Bronchial epithelial cell (primary cell): Measurements from ENCODE around the gene HOXA6. TPM values are rescaled to one million over a fixed set of nuclear protein-coding genes. Genes with fewer than 3 reads are reported as not detected.

Experiments
- DNase-seq: peaks from one replicate; pipeline ENCODE4 v3.0.0-alpha.2; 2010; ENCODE audit warnings: low read depth
- FAIRE-seq: peaks from 2 replicates; lab custom pipeline; 2011; peaks lifted over from hg19 to GRCh38; lab: Jason Lieb, UNC
- H3K27me3 ChIP-seq: 2 replicates; pipeline ENCODE4 v1.5.1; 2011; ENCODE audit warnings: low read length; ENCODE audit not compliant: control insufficient read depth, insufficient read depth
- H3K36me3 ChIP-seq: 2 replicates; pipeline ENCODE4 v1.5.1; 2011; ENCODE audit warnings: low read length; ENCODE audit not compliant: control insufficient read depth, insufficient read depth
- H3K4me3 ChIP-seq: 2 replicates; pipeline ENCODE4 v1.5.1; 2011; ENCODE audit warnings: mild to moderate bottlenecking, low read depth, low read length, control low read depth
- CTCF ChIP-seq: IDR thresholded peaks from 2 replicates; pipeline ENCODE4 v1.5.1; 2011; ENCODE audit warnings: mild to moderate bottlenecking, moderate library complexity, low read length, control low read depth, inconsistent platforms; ENCODE audit not compliant: insufficient read depth, severe bottlenecking
- total RNA-seq: library from RNA; depleted of rRNA; stranded (reverse); fragments of >200 nt; gene quantifications from 2 replicates; pipeline ENCODE4 v1.2.1, GENCODE V29; 2014

Gene HOXA6
- total RNA-seq, 1 donor from 2014 or later: 0.53 TPM

- Histone ChIP-seq H3K4me3 (no peak overlapping the region), H3K27me3 (peaks cover 89% of the 10 kb centered on the region), H3K36me3 (no peaks in the 10 kb centered on the region)
- DNase-seq (no peak), FAIRE-seq (no peak)
- TF ChIP-seq CTCF: no peak
Observed at GRCh38 chr7:27188386-27189294, 41.1 kb upstream of the HOXA6 start.

- FAIRE-seq: no peak
- no peaks in the 10 kb centered on the region for H3K36me3 ChIP-seq
- peaks cover 90% of the 10 kb centered on the region for H3K27me3 ChIP-seq
- DNase-seq: no peak
- TF ChIP-seq CTCF: no peak
- H3K4me3 ChIP-seq: no peak overlapping the region
Observed at GRCh38 chr7:27187475-27188385, 40.2 kb upstream of the HOXA6 start.

- Histone ChIP-seq H3K4me3 (no peak overlapping the region), H3K36me3 (no peaks in the 10 kb centered on the region), H3K27me3 (peaks cover 92% of the 10 kb centered on the region)
- no peak for FAIRE-seq
- DNase-seq: no peak
- no peak for TF ChIP-seq CTCF
Observed at GRCh38 chr7:27186668-27187474, 39.3 kb upstream of the HOXA6 start.

- Histone ChIP-seq H3K4me3 (no peak overlapping the region), H3K36me3 (no peaks in the 10 kb centered on the region), H3K27me3 (peaks cover 84% of the 10 kb centered on the region)
- DNase-seq: no peak
- no peak for FAIRE-seq
- TF ChIP-seq CTCF: no peak
Observed at GRCh38 chr7:27185854-27186667, 38.5 kb upstream of the HOXA6 start.
